ENCODE measurements around the gene TBC1D22B.
A peak's percentile ranks its signal among the peaks of the same experiment; 100 is the strongest.

TBC1D22B gene, protein sequence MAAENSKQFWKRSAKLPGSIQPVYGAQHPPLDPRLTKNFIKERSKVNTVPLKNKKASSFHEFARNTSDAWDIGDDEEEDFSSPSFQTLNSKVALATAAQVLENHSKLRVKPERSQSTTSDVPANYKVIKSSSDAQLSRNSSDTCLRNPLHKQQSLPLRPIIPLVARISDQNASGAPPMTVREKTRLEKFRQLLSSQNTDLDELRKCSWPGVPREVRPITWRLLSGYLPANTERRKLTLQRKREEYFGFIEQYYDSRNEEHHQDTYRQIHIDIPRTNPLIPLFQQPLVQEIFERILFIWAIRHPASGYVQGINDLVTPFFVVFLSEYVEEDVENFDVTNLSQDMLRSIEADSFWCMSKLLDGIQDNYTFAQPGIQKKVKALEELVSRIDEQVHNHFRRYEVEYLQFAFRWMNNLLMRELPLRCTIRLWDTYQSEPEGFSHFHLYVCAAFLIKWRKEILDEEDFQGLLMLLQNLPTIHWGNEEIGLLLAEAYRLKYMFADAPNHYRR

DNA sequence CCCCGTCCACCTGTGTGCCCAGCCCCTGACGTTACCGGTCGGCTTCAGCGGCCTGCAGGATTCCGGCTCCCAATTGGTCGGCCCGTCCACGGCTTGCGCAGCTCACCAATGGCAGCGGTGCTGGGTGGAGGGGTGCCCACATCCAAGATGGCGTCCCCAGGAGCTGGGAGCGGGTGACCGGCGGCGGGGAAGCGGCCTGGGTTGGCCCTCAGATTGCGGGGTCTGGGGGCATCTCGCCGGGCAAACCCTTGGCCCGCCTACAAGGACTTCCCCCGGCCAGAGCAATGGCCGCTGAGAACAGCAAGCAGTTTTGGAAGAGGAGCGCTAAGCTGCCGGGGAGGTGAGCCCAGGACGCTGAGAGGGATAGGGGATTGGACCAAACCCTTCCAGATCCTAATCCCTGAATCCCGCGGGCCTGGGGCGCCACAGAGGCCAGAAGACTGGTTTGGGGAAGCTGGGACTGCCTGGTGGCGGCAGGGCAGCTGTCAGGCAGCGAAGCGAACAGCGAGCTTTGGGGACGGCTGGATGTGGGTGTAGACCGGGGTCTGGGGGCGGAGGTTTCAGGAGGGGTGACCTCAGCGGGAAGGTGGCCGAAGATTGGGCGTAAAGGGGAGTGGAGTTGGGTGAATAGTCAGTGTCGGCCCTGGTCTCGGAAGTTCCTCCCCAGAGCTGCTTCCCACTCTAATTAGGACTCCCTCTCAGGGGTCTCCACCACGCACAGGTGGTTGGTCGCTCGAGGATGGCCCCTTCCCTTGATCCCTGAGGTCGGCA lies at the start of gene TBC1D22B, which contains the start of gene TMEM217:
TSS of gene TBC1D22B (plus strand) at position 139 of the 771 bp plus-strand sequence. CDS start at position 285, 146 bp downstream.
TSS of gene TMEM217 (minus strand) at position 511 of the 771 bp plus-strand sequence. CDS start 39,114 bp downstream, outside the sequence.
- peak; percentile 89 for TF ChIP-seq POLR2A (IDR thresholded peaks at IDR 0.05; ENCODE audit: low read length)
- TF ChIP-seq GATA1 (IDR thresholded peaks at IDR 0.05; ENCODE audit: low read depth, low read length) = no peak
- DNase-seq = peak; percentile 95 to 97

DNA sequence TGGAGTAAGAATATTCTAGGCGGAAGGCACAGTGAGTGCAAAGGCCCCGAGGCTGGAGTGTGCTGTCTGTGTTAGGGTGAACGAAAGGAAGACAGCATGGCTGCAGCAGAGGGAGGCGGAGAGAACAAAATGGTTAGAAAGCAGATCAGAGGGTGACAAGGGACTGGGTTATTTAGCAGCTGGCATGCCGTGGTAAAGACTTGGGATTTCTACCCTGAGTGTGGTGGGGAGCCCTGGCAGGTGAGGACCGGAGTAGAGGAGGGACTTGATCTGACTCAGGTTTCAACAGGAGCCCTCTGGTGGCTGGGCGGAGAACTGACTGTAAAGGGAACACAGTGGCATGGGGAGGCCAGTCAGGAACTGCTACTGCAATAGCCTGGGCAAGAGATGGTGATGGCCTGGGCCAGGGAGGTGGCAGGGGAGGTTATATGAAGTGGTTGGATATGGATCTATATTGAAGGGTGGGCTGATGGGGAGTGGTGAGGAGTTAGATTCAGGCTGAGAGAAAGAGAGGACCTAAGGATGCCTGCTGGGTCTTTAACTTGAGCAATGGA lies 49.6 kb upstream of the TBC1D22B start:
- DNase-seq = peak; percentile 89 to 93
- TF ChIP-seq POLR2A (IDR thresholded peaks at IDR 0.05; ENCODE audit: low read length) (no peak), GATA1 (IDR thresholded peaks at IDR 0.05; ENCODE audit: low read depth, low read length) (no peak)

DNA sequence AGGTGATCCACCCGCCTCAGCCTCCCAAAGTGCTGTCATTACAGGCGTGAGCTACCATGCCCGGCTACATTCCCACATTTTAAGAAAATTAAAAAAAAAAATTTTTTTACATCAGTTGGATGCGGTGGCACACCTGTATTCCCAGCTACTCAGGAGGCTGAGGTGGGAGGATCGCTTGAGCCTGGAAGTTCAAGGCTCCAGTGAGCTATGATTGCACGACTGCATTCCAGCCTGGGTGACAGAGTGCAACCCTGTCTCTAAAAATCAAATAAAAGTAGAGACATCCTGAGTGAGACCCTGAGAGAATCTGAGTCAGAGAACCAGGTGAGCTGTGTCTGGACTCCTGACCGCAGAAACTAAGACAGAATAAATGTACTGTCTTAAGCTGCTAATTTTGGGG lies 48.8 kb upstream of the TBC1D22B start:
- TF ChIP-seq GATA1 (IDR thresholded peaks at IDR 0.05; ENCODE audit: low read depth, low read length) = no peak
- TF ChIP-seq POLR2A (IDR thresholded peaks at IDR 0.05; ENCODE audit: low read length) = no peak

DNA sequence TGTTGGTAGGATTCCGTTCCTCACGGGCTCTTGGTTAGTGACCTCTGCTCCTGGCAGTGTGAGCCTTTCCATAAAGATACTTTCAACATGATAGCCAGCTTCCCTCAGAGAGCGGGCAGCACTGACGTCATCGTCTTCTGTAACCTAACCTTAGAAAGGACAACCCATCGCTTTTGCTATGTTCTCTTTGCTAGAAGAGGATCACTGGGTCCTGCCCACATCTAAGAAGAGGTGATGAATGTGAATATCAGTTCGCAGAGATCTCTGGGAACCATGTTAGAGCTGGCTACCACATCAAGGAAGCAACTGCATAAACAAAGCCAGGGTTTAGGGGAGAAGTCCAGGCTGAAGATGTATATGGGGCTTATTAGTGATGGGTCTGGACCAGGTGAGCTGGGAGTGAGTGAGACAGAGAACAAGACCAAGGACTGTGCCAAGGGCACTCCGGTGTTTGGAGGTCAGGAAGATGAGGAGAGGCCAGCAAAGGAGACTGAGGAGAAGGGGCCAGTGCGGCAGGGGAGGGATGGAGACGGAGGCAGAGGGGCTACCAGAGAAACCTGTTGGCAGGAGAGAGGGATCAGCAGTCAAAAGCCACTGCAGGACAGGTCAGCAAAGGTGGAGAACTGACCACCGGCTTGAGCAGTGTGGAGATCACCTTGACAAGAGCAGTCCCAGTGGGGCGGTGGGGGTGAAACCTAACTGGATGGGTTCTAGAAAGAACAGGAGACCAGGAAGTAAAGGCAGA lies 47.9 kb upstream of the TBC1D22B start:
- TF ChIP-seq GATA1 (IDR thresholded peaks at IDR 0.05; ENCODE audit: low read depth, low read length) (no peak), POLR2A (IDR thresholded peaks at IDR 0.05; ENCODE audit: low read length) (no peak)
- DNase-seq = no peak

More for the DNA sequence above, 48.8 kb upstream of the TBC1D22B start:
- DNase-seq = no peak

DNA sequence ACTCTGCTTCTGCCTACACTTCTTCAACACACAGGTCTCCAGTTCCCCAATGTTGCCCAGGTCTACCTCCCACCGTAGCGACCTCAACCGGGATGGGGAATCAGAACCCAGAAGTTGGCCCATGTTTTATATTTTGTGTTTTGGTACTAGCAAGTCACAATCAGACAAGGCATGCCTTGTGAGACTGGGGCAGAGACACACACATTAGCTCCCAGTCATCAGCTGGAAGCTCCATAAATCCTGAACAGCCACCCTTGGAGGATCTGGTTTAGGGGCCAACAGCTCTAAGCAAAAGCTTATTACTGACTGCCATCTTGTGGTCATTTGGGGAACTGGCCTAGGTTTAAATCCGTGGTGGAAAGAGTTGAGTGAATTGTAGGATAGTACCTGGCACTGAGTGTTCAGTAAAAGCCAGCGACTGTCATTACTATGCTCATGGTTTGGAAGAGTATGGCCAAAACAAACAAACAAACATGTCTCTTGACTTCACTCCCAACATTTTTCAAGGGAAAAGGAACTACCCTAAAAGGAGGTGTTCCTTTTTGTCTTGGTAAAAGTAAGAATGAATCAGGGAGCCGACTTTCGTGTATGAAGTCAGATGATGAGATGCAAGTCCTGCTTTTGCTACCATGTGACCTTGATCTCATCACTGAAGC lies 47.1 kb upstream of the TBC1D22B start:
- peak; percentile 82 to 93 for DNase-seq

GRCh38 chr6:37212268-37212667 lies 45.3 kb upstream of the TBC1D22B start:
- TF ChIP-seq POLR2A (IDR thresholded peaks at IDR 0.05; ENCODE audit: low read length) (no peak), GATA1 (IDR thresholded peaks at IDR 0.05; ENCODE audit: low read depth, low read length) (no peak)
- no peak for DNase-seq

More for the DNA sequence above, 47.1 kb upstream of the TBC1D22B start:
- TF ChIP-seq POLR2A (IDR thresholded peaks at IDR 0.05; ENCODE audit: low read length) (no peak), GATA1 (IDR thresholded peaks at IDR 0.05; ENCODE audit: low read depth, low read length) (no peak)

- DNase-seq = no peak
- no peak for TF ChIP-seq POLR2A (IDR thresholded peaks at IDR 0.05; ENCODE audit: low read length)
- no peak for TF ChIP-seq GATA1 (IDR thresholded peaks at IDR 0.05; ENCODE audit: low read depth, low read length)
These were observed 39.5 kb upstream of the TBC1D22B start for GRCh38 chr6:37218061-37218460.

GRCh38 chr6:37218511-37218910 lies 39.1 kb upstream of the TBC1D22B start:
- no peak for DNase-seq
- TF ChIP-seq POLR2A (IDR thresholded peaks at IDR 0.05; ENCODE audit: low read length) (no peak), GATA1 (IDR thresholded peaks at IDR 0.05; ENCODE audit: low read depth, low read length) (no peak)

- no peak for TF ChIP-seq POLR2A (IDR thresholded peaks at IDR 0.05; ENCODE audit: low read length)
- TF ChIP-seq GATA1 (IDR thresholded peaks at IDR 0.05; ENCODE audit: low read depth, low read length) = no peak
- no peak for DNase-seq
These were observed 35.9 kb upstream of the TBC1D22B start for GRCh38 chr6:37221585-37222124.

DNA sequence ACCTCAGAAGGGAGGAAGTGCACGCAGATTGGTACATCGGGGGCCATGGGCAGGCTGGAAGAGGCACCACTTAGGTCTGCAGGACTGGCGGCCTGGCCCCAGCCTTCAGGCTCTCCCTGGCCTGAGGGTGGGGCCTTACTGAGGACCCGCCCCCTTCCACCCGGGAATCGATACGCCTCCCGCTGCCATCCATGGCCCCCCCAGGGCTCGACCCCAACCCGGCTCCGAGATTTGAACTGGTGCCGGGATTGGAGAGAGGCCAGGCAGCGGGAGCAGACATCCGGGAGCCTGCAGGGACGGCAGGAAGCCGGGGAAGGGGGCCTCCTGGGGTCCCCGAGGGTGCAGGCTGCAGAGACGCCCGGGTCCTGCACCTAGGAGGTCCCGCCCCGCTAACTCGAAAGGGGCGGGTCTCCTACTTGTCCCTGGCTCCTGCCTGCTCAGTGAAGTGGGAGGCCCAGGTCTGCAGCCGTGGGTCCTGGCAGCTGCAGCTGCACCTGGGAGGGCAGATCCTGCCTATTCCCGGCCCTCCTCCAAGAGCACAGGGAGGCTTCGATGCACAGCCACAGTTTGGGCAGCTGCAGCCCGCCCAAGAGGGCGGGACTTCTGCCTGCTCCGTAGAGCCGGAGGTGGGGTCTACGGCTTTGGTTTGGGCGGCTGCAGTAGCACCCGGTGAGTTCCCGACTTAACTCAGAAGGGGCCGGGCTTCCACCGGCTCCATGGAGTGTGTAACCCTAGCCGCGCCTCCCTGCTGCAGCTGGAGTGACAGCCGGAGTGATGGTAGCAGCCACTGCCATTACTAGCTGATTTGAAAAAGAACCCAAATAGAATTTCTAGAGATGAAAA lies 35.2 kb upstream of the TBC1D22B start:
- peak; percentile 86 to 87 for DNase-seq
- TF ChIP-seq GATA1 (IDR thresholded peaks at IDR 0.05; ENCODE audit: low read depth, low read length) = no peak
- TF ChIP-seq POLR2A (IDR thresholded peaks at IDR 0.05; ENCODE audit: low read length) = no peak

DNA sequence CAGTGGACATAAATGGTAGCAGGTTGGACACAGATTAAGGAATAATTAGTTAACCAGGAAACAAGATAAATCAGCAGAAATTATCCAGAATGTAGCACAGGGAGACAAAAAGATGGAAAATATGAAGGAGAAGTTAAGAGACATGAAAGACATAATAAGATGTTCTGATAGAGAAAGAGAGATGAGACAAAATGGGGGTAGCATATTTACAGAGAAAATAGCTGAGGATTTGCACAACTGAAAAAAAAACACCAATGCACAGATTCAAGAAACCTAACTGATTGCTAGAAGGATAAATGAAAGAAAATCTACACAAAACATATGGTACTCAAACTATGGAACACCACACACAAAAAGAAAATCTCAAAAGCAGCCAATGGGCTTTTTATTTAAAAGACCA lies 34.6 kb upstream of the TBC1D22B start:
- DNase-seq = no peak
- TF ChIP-seq GATA1 (IDR thresholded peaks at IDR 0.05; ENCODE audit: low read depth, low read length) (no peak), POLR2A (IDR thresholded peaks at IDR 0.05; ENCODE audit: low read length) (no peak)
